SK-N-MC (cell line): Measurements from ENCODE around the gene CACNA2D4.

Experiments used
- DNase-seq: peaks from one replicate; pipeline ENCODE4 v3.0.0-alpha.2; 2011; ENCODE audit warnings: low read depth, low spot score
- H3K27ac ChIP-seq: fragments of 200-600 bp; sonication (generic); 2 replicates; pipeline ENCODE4 v1.5.1; 2016; ENCODE audit warnings: mixed run types
- H3K36me3 ChIP-seq: fragments of 200-600 bp; sonication (generic); 2 replicates; pipeline ENCODE4 v1.6.1; 2017; ENCODE audit warnings: antibody characterized with exemption, low read length, mixed read lengths; ENCODE audit not compliant: insufficient read depth
- H3K4me3 ChIP-seq: fragments of 200-600 bp; sonication (generic); 2 replicates; pipeline ENCODE4 v1.5.1; 2016
- H3K9ac ChIP-seq: fragments of 200-600 bp; sonication (generic); 2 replicates; pipeline ENCODE4 v1.8.0; 2017; ENCODE audit warnings: mixed run types, mixed read lengths; ENCODE audit not compliant: insufficient read length
- H3K9me3 ChIP-seq: fragments of 200-600 bp; sonication (generic); 2 replicates; pipeline ENCODE4 v1.6.1; 2017; ENCODE audit warnings: low read depth, mild to moderate bottlenecking, antibody characterized with exemption, low read length, moderate library complexity, mixed read lengths
- EZH2 ChIP-seq: fragments of 200-600 bp; sonication (generic); IDR thresholded peaks from one replicate; pipeline ENCODE4 v1.6.1; 2017; ENCODE audit warnings: antibody characterized with exemption
- FOXP2 ChIP-seq: optimal IDR thresholded peaks from 2 replicates; pipeline ENCODE3; 2011; ENCODE audit warnings: mild to moderate bottlenecking, moderate library complexity; ENCODE audit not compliant: insufficient read depth; ENCODE audit errors: extremely low read length, control extremely low read depth
- POLR2AphosphoS5 ChIP-seq: IDR thresholded peaks from 2 replicates; pipeline ENCODE4 v1.6.1; 2012; ENCODE audit warnings: mild to moderate bottlenecking, low read depth, low read length, borderline replicate concordance

CACNA2D4 gene

GRCh38 chr12:1922985-1923384, 4.5 kb upstream of the CACNA2D4 start:
- DNase-seq = no peak
- H3K9ac ChIP-seq = no peak overlapping the region
- H3K4me3 ChIP-seq = no peak overlapping the region
- no peak overlapping the region for H3K27ac ChIP-seq
- no peaks in the 10 kb centered on the region for H3K9me3 ChIP-seq
- TF ChIP-seq POLR2AphosphoS5 (no peak), FOXP2 (no peak), EZH2 (no peak)
- no peaks in the 10 kb centered on the region for H3K36me3 ChIP-seq

GRCh38 chr12:1922075-1922709, 3.7 kb upstream of the CACNA2D4 start:
- no peak for DNase-seq
- no peak overlapping the region for H3K9ac ChIP-seq
- H3K27ac ChIP-seq = no peak overlapping the region
- no peaks in the 10 kb centered on the region for H3K36me3 ChIP-seq
- no peak overlapping the region for H3K4me3 ChIP-seq
- no peak for TF ChIP-seq FOXP2
- TF ChIP-seq EZH2 = no peak
- no peak for TF ChIP-seq POLR2AphosphoS5
- H3K9me3 ChIP-seq = no peaks in the 10 kb centered on the region

DNA sequence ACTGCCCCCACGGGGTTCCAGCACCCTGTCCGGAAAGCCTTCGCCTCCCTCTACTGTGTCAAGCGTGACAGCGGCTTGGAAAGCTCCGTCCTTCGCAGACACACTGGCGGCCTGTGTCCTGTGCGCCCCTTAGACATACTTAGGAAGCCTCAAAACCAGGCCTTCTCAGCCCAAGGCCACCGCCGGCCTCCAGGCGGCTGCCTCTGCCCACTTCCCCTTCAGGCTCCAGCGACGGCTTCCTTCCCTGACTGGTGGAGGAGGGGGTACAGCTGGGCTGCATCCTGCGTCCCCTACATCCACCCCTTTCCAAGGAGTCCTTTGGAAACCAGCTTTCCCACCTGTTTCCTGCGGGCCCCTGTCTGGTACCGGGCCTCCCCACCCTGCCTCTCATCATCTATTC, 2.5 kb upstream of the CACNA2D4 start:
- TF ChIP-seq POLR2AphosphoS5 = no peak
- no peak for TF ChIP-seq FOXP2
- no peak for TF ChIP-seq EZH2

GRCh38 chr12:1920436-1920835, 2.0 kb upstream of the CACNA2D4 start:
- no peak for TF ChIP-seq POLR2AphosphoS5
- no peak for TF ChIP-seq FOXP2
- no peak for TF ChIP-seq EZH2
- Histone ChIP-seq H3K4me3 (no peak overlapping the region), H3K9me3 (no peaks in the 10 kb centered on the region), H3K9ac (no peak overlapping the region), H3K36me3 (no peaks in the 10 kb centered on the region), H3K27ac (no peak overlapping the region)
- DNase-seq = no peak

More for the DNA sequence above, 2.5 kb upstream of the CACNA2D4 start:
- no peak overlapping the region for H3K27ac ChIP-seq
- DNase-seq = no peak
- no peaks in the 10 kb centered on the region for H3K9me3 ChIP-seq
- H3K9ac ChIP-seq = no peak overlapping the region
- no peak overlapping the region for H3K4me3 ChIP-seq
- no peaks in the 10 kb centered on the region for H3K36me3 ChIP-seq

DNA sequence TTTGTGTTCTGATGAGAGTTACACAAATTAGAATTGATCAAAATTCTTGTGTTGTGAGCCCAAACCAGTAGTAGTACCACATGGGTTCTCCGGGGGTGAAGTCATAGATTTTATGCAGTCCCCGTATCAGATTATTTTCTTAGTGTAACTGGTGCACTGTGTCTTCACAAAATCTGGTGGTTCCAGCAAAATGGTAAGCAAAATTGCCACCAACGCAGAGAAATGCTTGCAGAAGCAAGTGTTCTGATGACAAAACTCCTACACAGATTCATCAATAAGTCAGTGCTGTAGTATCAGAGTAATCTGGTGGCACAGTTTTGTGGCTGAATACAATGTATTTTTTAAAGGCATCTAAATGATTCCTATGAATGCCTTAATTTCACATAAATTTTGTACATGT, 1.3 kb upstream of the CACNA2D4 start:
- Histone ChIP-seq H3K9me3 (no peaks in the 10 kb centered on the region), H3K36me3 (no peaks in the 10 kb centered on the region), H3K4me3 (no peak overlapping the region), H3K27ac (no peak overlapping the region), H3K9ac (no peak overlapping the region)
- TF ChIP-seq POLR2AphosphoS5 (no peak), FOXP2 (no peak), EZH2 (no peak)
- no peak for DNase-seq

GRCh38 chr12:1919284-1919683, 832 bp upstream of the CACNA2D4 start:
- H3K27ac ChIP-seq = no peak overlapping the region
- H3K36me3 ChIP-seq = no peaks in the 10 kb centered on the region
- H3K9ac ChIP-seq = no peak overlapping the region
- no peak for DNase-seq
- H3K4me3 ChIP-seq = no peak overlapping the region
- TF ChIP-seq EZH2 (no peak), FOXP2 (no peak), POLR2AphosphoS5 (no peak)
- H3K9me3 ChIP-seq = no peaks in the 10 kb centered on the region

DNA sequence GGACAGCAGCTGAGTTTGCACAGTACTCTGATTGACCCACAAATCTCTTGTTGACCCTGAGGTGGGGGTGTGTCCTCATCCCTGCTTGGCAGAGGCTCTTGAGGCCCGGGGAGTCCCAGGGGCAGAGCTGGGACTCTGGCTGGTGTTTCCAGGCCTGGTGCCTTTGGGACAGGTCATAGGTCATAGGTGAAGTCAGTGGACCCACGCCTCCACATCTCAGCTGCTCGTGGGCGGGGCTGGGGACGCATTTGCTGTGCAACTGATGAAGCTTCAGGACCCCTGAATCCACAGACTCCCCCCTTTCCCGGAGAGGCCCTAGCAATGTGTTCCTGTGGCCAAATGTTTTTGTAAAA, 408 bp upstream of the CACNA2D4 start:
- Histone ChIP-seq H3K27ac (no peak overlapping the region), H3K9ac (no peak overlapping the region), H3K4me3 (no peak overlapping the region), H3K9me3 (no peaks in the 10 kb centered on the region), H3K36me3 (no peaks in the 10 kb centered on the region)
- DNase-seq = no peak
- no peak for TF ChIP-seq FOXP2
- no peak for TF ChIP-seq EZH2
- no peak for TF ChIP-seq POLR2AphosphoS5

DNA sequence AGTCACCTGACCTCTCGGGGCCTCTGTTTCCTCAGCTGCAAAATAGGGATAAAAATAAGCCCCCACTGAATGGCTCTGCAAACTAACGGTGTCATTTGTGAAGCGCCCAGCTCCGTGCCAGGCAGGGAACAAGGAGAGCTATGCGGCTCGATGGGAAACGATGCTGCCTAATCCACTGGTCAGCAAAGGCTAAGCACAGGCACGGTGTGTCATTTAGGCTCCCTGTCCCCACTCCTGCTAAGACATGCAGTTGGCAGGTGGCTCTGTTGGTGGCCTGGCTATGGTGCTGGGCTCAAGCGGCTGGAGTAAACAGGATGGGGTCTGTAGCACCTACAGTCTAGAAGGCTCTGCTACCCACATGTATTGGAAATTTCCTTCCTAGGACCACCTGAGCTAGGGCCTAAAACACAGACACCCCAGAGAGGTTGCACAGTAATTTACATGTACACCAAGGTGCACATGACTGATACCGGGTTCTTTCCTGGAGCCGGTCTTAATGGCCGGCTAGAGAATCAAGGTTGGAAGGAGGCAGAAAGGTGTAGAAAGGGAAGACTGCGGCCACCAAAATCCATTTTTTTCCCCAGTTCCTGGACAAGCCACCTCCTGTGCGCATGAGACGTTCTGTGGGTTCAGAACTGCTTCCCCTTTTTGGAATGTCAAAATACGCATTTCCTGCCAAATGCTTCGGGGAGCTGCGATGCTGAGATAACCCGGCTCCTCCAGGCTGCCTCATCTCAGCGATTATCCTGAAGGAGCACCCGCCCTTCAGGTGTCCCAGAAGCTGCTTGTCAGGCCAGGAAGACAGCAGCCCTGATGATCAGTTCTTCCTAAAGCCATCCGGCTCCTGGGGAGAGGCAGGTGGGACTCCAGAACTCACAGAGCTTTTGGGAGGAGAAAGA, 1.0 kb downstream of the CACNA2D4 start:
- TF ChIP-seq FOXP2 = no peak
- no peak for TF ChIP-seq POLR2AphosphoS5
- TF ChIP-seq EZH2 = no peak
- Histone ChIP-seq H3K27ac (no peak overlapping the region), H3K9ac (no peak overlapping the region), H3K9me3 (no peaks in the 10 kb centered on the region), H3K4me3 (no peak overlapping the region), H3K36me3 (no peaks in the 10 kb centered on the region)
- no peak for DNase-seq
